ENCODE results near the gene COL5A1.

DNA sequence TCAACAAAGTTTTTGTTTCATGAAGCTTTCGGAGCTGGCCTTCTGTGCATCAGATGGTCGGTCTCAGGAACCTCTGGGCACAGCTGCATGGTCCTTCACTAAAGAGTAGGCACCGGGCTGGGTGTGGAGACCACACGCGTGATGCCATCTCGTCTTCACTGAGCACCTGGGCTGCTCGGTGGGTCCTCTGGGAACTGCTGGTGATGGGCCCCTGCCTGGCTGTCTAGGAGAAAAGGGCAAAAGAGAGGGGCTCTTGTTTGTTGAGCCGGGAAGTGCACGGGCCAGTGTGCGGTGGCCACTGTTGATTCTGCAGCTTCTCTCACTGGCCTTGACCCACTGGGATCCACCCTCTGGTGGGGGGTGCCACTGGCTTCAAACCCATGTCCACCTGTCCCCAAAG lies 46.0 kb downstream of the COL5A1 start:
- TF ChIP-seq EZH2phosphoT487 (IDR thresholded peaks at IDR 0.05; ENCODE audit: low read depth) (no peak), CTCF (IDR thresholded peaks at IDR 0.05; ENCODE audit: low read depth, low read length) (no peak)
